GM13976 (cell line): ENCODE measurements around the gene MSI2.

Experiments
- DNase-seq: peaks from one replicate; pipeline ENCODE4 v3.0.0; 2012; ENCODE audit warnings: low spot score
- in situ Hi-C: fragments of 300-500 bp; cut with MboI; formaldehyde crosslinking; loops from one replicate; pipeline ENCODE4 v1.12.0; 2022; ENCODE audit warnings: low sequenced_read_pairs, mixed read lengths, inconsistent platforms; ENCODE audit not compliant: unreplicated experiment
- TF ChIP-seq, protein P1 (sequence below): IDR thresholded peaks from 2 replicates; pipeline ENCODE4 v1.5.1; 2012; ENCODE audit warnings: borderline replicate concordance, mild to moderate bottlenecking; ENCODE audit not compliant: insufficient read depth; ENCODE audit errors: extremely low read depth, missing control alignments, control extremely low read depth

MSI2 gene

DNA sequence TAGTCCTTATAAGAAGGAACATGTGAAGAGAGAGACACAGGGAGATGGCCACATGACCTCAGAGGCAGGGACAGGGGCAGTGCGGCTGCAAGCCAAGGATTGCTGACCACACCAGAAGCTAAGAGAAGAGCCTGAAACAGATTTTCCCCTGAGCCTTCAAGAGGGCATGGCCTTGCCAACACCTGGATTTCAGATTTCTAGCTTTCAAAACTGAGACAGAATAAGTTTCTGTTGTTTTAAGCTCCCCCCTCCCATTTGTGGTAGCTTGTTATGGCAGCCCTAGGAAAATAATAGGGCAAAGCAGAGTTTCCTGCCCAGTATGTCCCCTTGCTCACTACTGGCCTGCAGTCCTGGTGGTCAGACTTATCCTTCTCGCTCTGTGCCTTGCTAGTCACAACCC lies 284.3 kb downstream of the MSI2 start:
- in situ Hi-C loops: no loop called here
- TF ChIP-seq, protein P1, sequence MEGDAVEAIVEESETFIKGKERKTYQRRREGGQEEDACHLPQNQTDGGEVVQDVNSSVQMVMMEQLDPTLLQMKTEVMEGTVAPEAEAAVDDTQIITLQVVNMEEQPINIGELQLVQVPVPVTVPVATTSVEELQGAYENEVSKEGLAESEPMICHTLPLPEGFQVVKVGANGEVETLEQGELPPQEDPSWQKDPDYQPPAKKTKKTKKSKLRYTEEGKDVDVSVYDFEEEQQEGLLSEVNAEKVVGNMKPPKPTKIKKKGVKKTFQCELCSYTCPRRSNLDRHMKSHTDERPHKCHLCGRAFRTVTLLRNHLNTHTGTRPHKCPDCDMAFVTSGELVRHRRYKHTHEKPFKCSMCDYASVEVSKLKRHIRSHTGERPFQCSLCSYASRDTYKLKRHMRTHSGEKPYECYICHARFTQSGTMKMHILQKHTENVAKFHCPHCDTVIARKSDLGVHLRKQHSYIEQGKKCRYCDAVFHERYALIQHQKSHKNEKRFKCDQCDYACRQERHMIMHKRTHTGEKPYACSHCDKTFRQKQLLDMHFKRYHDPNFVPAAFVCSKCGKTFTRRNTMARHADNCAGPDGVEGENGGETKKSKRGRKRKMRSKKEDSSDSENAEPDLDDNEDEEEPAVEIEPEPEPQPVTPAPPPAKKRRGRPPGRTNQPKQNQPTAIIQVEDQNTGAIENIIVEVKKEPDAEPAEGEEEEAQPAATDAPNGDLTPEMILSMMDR: no peak
- no peak for DNase-seq

DNA sequence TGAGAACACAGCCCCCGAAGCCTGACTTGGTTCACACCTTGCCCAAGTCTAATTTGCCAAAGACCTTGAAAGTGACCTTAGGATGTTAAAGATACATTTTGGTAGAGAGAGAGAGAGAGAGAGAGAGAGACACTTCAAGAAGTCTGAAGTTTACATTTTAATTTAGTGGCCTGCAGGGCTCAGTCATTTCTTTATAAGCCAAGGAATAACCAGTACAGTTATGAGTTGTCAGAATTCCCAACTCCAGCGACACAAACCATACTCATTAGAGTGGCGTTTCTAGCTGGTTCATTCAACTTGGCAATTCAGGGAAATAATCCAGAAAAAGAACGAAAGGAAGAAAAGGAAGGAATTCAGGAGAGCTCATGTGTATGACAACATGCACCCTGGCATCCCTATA lies 284.7 kb downstream of the MSI2 start:
- DNase-seq: no peak
- TF ChIP-seq, protein P1: no peak
- in situ Hi-C loops: no loop called here

DNA sequence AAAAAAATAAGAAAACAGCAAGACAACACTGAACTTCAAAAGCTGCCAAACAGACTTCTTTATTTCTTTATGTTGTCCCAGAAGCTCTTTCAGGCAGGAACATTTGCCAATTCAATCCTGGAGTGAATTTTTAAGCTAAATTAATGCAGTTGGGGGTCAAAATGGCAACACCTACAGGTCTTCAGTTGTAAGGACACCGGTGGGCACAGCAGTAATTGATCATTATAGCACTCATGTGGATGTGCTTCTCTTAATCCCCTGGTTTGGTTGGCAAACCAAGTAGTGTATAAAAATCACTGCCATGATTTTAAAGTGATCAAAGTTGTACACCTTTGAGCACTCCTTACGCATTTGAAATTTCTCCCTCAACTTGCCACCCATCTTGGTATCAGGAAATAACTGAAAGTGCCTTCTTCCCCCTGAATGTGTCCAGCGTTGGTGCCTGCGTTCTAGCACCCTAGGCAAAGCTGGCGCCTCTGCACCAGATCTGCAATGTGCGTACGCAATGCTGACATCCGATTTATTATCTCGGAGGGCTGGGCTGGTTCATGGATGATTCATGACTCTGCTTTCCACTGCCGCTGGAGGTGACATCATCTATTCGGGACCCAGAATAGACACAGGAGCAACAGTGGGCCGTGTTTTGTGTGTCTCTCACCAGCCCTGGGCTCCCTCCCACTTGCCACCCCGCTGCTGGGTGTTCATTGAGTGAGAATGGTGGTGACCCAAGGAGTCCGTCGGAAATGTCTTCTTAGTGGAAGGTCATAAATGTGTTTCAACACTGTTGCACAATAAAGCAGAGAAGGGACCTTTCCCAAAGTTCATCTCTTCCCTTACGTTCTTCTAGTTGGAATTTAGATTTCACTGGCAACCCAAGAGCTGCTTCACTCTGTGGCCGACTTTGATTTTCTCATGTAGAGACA lies 285.4 kb downstream of the MSI2 start:
- in situ Hi-C loops: no loop called here
- DNase-seq: no peak
- TF ChIP-seq, protein P1: no peak

DNA sequence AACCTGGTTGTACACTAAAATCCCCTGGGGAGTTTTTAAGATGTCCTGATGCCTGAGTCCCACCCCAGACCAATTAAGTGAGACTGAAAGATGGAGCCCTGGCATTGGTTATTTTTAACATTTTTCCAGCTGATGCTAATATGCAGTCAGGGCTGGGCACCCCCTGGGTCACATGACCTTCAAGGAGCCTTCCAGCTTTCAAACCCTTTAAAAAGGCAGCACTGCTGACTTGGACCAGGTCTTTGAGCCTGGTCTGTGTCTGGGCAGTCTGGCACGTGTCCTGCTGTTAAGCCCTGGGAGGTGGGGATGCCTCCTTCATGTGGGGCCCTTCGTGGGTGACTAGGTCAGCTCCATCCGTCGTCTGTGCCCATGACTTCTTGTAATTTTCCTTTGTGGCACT lies 286.2 kb downstream of the MSI2 start:
- in situ Hi-C loops: no loop called here

DNA sequence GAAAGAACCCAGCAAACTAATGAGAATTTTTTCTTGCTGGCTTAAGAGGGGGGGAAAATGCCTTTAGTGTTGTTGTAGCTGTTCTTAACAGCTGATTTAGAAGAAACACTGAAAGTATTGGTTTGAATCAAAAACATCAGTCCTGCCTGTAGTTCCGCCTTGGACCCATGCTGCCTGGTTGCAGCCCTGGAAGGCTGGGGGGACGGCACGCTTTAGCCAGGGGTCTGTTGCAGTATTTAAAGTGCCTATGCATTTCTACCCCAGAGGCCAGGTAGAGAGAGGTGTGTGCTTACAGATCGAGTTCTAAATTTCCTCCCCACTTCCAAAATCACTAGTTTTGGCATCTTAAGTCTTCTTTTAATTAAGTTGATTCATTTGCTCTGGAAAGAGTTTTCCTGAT lies 286.9 kb downstream of the MSI2 start:
- in situ Hi-C loops: no loop called here
- no peak for DNase-seq
- TF ChIP-seq, protein P1: no peak

More for the DNA sequence above, 286.2 kb downstream of the MSI2 start:
- TF ChIP-seq, protein P1: no peak
- DNase-seq: no peak

DNA sequence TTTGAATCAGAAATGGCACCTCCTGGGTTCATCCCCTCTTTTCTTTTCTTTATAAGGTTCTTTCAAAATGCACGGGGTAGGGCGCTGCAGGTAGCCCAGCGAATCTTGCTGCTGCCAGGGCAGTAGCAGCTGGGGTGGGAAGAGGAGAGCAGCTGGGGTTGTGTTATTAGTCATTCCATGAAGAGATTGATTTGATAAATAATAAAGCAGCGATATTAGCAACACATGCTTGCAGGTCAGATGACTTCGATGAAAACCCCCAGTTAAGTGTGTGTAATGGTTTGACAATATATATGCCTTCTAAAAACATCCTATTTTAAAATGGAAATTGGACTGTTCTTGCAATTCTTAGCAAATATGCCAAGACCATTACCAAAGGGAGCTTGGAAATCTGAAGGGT lies 288.1 kb downstream of the MSI2 start:
- in situ Hi-C loops: no loop called here
- DNase-seq: no peak
- TF ChIP-seq, protein P1: no peak
